Small intestine (tissue), 7 donors: ENCODE measurements around the gene C19orf33. TPM values are rescaled to one million over a fixed set of nuclear protein-coding genes. Genes with fewer than 3 reads are reported as not detected.

Experiments used
- DNase-seq, 2 donors: peaks; one replicate each; pipeline versions ENCODE4 v3.0.0 to v3.0.0-alpha.2; 2013
- FAIRE-seq: peaks from 2 replicates; lab custom pipeline; 2012; peaks lifted over from hg19 to GRCh38; lab: Jason Lieb, UNC
- H3K27ac ChIP-seq, 3 donors: one replicate each; pipeline ENCODE4 v1.5.1; 2013; ENCODE audit warnings: low read length in 2 of 3, mild to moderate bottlenecking in 2 of 3, control low read depth in 1 of 3, inconsistent platforms in 1 of 3, low read depth in 1 of 3, moderate library complexity in 1 of 3
- H3K27me3 ChIP-seq, 3 donors: one replicate each; pipeline ENCODE4 v1.6.1; 2013; ENCODE audit warnings: low read length in 3 of 3, inconsistent platforms in 1 of 3; ENCODE audit not compliant: control insufficient read depth in 3 of 3, insufficient read depth in 3 of 3
- H3K36me3 ChIP-seq, 3 donors: one replicate each; pipeline ENCODE4 v1.6.1; 2013; ENCODE audit warnings: low read length in 3 of 3, inconsistent platforms in 1 of 3, low read depth in 1 of 3, mild to moderate bottlenecking in 1 of 3, moderate library complexity in 1 of 3; ENCODE audit not compliant: control insufficient read depth in 3 of 3, insufficient read depth in 2 of 3
- H3K4me1 ChIP-seq, 3 donors: one replicate each; pipeline ENCODE4 v1.6.1; 2013; ENCODE audit warnings: low read length in 2 of 3, inconsistent platforms in 1 of 3, low read depth in 1 of 3, mild to moderate bottlenecking in 1 of 3, moderate library complexity in 1 of 3; ENCODE audit not compliant: control insufficient read depth in 3 of 3, insufficient read depth in 2 of 3
- H3K4me3 ChIP-seq, 3 donors: one replicate each; pipeline ENCODE4 v1.5.1; 2013; ENCODE audit warnings: low read length in 3 of 3, control low read depth in 1 of 3, inconsistent platforms in 1 of 3, low read depth in 1 of 3, mild to moderate bottlenecking in 1 of 3, moderate library complexity in 1 of 3
- H3K9me3 ChIP-seq, 2 donors: one replicate each; pipeline ENCODE4 v1.6.1; 2013; ENCODE audit warnings: low read depth in 1 of 2, low read length in 1 of 2; ENCODE audit not compliant: control insufficient read depth in 2 of 2, insufficient read depth in 1 of 2
- WGBS, 3 donors: extraction: QIAGEN DNeasy Blood & Tissue Kit; methylation state at CpG; one replicate each; pipeline ENCODE4 v1.1.7; 2013; 5-methylcytosine and 5-hydroxymethylcytosine counted together
- polyA plus RNA-seq, 4 donors: library from polyadenylated mRNA; stranded (reverse) in 3 of 4; unstranded in 1 of 4; fragments of 200-250 nt in 3 of 4; fragments of 120-200 nt in 1 of 4; gene quantifications; one replicate each; pipeline versions ENCODE4 v1.2.1 to v1.2.3, GENCODE V29; 2013
- donor health status: healthy with polysubstance abuse.
- donor health status: control.
- donor health status: control.
- donor health status: Bipolar disorder and iron deficiency.
- donor health status: healthy.

The C19orf33 gene
- polyA plus RNA-seq, 4 donors, result 410 to 2,753 (median 1,138) TPM

- no peak for DNase-seq
- Histone ChIP-seq H3K27ac (no peak overlapping the region), H3K27me3 (no peaks in the 10 kb centered on the region), H3K36me3 (peaks cover 0 to 28% (median 0%) of the 10 kb centered on the region in 3 donors), H3K4me1 (peaks cover 0 to 7% (median 0%) of the 10 kb centered on the region in 3 donors), H3K9me3 (no peaks in the 10 kb centered on the region), H3K4me3 (no peak overlapping the region)
- FAIRE-seq, result no peak
- 86 to 97% (median 89%) methylated on average over 2 of the region's 2 CpGs for WGBS, 3 donors
Observed at GRCh38 chr19:38340927-38341326, 36.9 kb downstream of the C19orf33 start.

- Histone ChIP-seq H3K27me3 (no peaks in the 10 kb centered on the region), H3K4me3 (no peak overlapping the region), H3K36me3 (peaks cover 0 to 21% (median 0%) of the 10 kb centered on the region in 3 donors), H3K27ac (no peak overlapping the region), H3K4me1 (no peaks in the 10 kb centered on the region), H3K9me3 (no peaks in the 10 kb centered on the region)
- FAIRE-seq (no peak), DNase-seq (no peak)
- WGBS, 3 donors, result 72 to 79% (median 75%) methylated on average over 4 of the region's 4 CpGs
Observed at GRCh38 chr19:38346837-38347236, 42.8 kb downstream of the C19orf33 start.

- 71 to 82% (median 74%) methylated on average over 3 of the region's 3 CpGs for WGBS, 3 donors
- Histone ChIP-seq H3K9me3 (no peaks in the 10 kb centered on the region), H3K27me3 (peaks cover 0 to 6% (median 0%) of the 10 kb centered on the region in 3 donors), H3K4me1 (no peaks in the 10 kb centered on the region), H3K4me3 (no peak overlapping the region), H3K36me3 (peaks cover 0 to 4% (median 0%) of the 10 kb centered on the region in 3 donors), H3K27ac (no peak overlapping the region)
- FAIRE-seq, result no peak
- no peak for DNase-seq
Observed at GRCh38 chr19:38350883-38351282, 46.8 kb downstream of the C19orf33 start.

- Histone ChIP-seq H3K36me3 (no peaks in the 10 kb centered on the region), H3K4me3 (no peak overlapping the region), H3K27me3 (peaks cover 0 to 15% (median 0%) of the 10 kb centered on the region in 3 donors), H3K27ac (no peak overlapping the region), H3K9me3 (no peaks in the 10 kb centered on the region), H3K4me1 (no peaks in the 10 kb centered on the region)
- FAIRE-seq, result no peak
- WGBS, 3 donors, result 66 to 76% (median 73%) methylated on average over 9 of the region's 9 CpGs
- DNase-seq, result no peak
Observed at GRCh38 chr19:38351865-38352395, 47.9 kb downstream of the C19orf33 start.

GRCh38 chr19:38352611-38353010 lies 48.6 kb downstream of the C19orf33 start:
- H3K9me3 ChIP-seq, result no peaks in the 10 kb centered on the region
- H3K36me3 ChIP-seq, result no peaks in the 10 kb centered on the region
- H3K4me1 ChIP-seq, result no peaks in the 10 kb centered on the region
- peaks cover 0 to 17% (median 0%) of the 10 kb centered on the region in 3 donors for H3K27me3 ChIP-seq
- no peak overlapping the region for H3K27ac ChIP-seq
- 63 to 83% (median 78%) methylated on average over 8 of the region's 8 CpGs for WGBS, 3 donors
- no peak overlapping the region for H3K4me3 ChIP-seq
- FAIRE-seq, result no peak
- DNase-seq, result no peak

Other genes with a start within 250 kb of the C19orf33 start
- under 1 TPM in 2 of 4 donors, not detected in 2; 0.39 to 0.64 TPM for gene DPF1, start 80.0 kb upstream of the C19orf33 start, polyA plus RNA-seq
- gene PPP1R14A, start 47.9 kb upstream of the C19orf33 start, polyA plus RNA-seq, result 10 to 100 TPM in 3 of 4 donors, 1 to 10 TPM in 1; 8.7 to 31.8 (median 22.6) TPM
- 100 to 1,000 TPM; 263 to 450 (median 424) TPM for gene SPINT2, start 39.7 kb upstream of the C19orf33 start, polyA plus RNA-seq
- gene YIF1B, start 11.7 kb downstream of the C19orf33 start, polyA plus RNA-seq, result 10 to 100 TPM; 13.0 to 73.1 (median 16.6) TPM
- 1 to 10 TPM; 2.7 to 7.5 (median 4.0) TPM for gene KCNK6, start 15.6 kb downstream of the C19orf33 start, polyA plus RNA-seq
- 10 to 100 TPM in 1 of 4 donors, 1 to 10 TPM in 3; 1.9 to 10.6 (median 2.7) TPM for gene CATSPERG, start 31.6 kb downstream of the C19orf33 start, polyA plus RNA-seq
- 100 to 1,000 TPM; 133 to 182 (median 148) TPM for gene PSMD8, start 70.3 kb downstream of the C19orf33 start, polyA plus RNA-seq
- 10 to 100 TPM in 2 of 4 donors, 1 to 10 TPM in 2; 1.7 to 16.1 (median 8.2) TPM for gene GGN, start 83.8 kb downstream of the C19orf33 start, polyA plus RNA-seq
- 1 to 10 TPM in 3 of 4 donors, under 1 TPM in 1; 0.85 to 2.7 (median 1.8) TPM for gene SPRED3, start 84.4 kb downstream of the C19orf33 start, polyA plus RNA-seq
- gene FAM98C, start 98.8 kb downstream of the C19orf33 start, polyA plus RNA-seq, result 10 to 100 TPM; 23.6 to 47.2 (median 38.6) TPM
- gene RASGRP4, start 122.0 kb downstream of the C19orf33 start, polyA plus RNA-seq, result 1 to 10 TPM in 1 of 4 donors, under 1 TPM in 3; 0.22 to 1.0 (median 0.84) TPM
- 1 to 10 TPM in 1 of 4 donors, under 1 TPM in 1, not detected in 2; 0.81 to 2.3 TPM for gene RYR1, start 129.4 kb downstream of the C19orf33 start, polyA plus RNA-seq